ENCODE data around the gene ADPRS.

ADPRS gene

DNA sequence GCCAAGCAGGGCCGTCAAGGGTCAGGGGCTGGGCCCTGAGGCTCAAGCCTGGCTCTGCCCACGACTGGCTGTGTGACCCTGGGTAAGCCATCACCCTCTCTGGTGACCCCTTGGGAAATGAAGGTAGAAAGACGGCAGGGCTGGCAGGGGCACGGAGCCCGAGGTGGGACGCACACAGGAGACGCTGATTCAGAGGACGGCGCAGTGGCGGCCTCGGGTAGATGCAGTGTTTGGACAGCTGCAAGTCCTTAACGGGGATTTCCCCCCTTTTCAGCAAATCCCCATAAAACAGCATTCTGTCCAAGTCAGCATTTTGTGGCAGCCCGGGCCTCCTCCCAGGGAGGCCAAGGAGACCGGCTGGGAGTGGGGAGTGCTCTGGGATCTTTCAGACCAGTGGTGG, 19.6 kb downstream of the ADPRS start:
- no peak for DNase-seq (ENCODE audit: low spot score)

DNA sequence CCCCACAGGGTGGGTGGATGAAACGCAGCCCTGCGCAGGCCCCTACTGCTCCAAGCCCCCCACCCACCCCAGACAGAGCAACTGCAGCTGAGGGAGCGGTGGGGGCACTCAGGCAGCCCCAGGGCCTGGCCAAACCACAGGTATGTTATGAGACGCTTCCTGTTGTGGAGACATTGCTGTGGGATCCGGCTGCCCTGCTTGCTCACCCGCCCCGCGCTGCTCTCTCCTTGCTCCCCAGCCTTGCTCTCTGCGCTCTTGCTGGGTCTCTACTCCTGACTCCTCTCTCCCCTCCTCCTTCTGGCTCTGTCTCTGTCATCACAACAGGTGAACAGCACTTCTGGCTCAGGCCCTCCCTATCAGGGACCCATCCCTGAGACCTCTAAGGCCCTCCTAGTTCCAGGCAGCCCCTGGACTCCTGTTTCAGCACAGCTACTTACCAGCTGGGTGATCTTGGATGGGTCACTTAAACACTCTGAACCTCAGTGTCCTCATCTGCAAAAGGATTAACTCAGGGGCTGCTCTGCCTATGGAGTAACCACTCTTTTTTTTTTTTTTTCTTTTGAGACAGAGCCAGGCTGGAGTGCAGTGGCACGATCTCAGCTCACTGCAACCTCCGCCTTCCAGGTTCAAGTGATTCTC, 20.5 kb downstream of the ADPRS start:
- no peak for DNase-seq (ENCODE audit: low spot score)

DNA sequence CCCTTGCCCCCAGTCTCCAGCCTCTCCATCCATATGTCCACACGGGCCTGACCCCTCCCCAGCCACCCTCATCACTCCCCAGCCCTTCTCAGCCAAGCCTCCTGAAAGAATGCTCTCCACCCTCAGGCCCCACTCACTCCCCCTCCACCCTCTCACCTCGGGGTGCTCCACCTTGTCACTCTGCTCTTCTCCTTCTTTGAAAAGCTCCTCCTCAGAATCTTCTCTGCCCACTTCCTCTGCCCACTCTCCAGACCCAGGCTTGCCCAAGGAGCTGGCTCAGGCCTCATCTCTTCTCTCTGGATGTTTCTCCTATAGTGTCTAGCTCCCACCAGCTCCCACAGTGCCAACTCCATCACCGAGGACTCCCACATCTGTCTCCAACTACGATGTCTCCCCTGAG, 22.5 kb downstream of the ADPRS start:
- DNase-seq (ENCODE audit: low spot score), result no peak

DNA sequence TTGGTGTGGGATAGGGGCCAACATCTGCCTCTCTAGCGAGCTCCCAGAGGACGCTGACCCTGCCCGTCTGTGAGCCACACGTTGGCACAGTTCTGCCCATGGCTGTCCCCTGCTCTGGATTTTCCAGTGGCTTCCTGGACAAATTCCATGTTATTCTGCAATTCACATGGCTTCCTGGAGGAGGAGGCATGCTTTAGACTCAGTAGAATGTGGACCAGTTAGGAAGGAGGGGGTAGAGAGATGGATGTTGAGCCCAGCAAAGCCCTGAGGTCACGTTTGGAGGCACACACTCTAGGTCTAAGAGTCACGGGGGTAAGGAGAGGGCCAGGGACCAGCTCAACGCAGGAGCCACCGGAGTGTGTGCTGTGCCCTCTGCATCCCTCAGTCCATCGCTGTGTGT, 24.1 kb downstream of the ADPRS start:
- DNase-seq (ENCODE audit: low spot score), result no peak

DNA sequence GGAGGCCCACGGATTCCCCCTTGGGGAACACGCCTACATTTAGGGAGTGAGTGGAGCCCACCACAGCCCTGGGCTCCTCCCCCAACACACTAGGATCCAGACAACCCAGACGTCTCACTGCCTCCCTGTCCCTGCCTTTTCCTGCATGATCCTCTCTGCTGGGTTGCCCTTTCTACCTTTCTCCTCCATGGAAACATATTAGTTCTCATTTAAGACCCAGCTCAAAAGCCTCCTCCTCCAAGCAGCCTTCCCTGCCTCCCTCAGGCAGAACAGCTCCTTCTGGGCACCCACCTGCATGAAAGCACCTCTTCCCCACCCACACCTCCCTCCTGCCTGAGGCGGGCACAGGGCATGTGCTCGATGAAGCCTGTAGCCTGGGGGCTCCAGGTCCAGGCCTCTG, 25.7 kb downstream of the ADPRS start:
- DNase-seq (ENCODE audit: low spot score), result no peak

DNA sequence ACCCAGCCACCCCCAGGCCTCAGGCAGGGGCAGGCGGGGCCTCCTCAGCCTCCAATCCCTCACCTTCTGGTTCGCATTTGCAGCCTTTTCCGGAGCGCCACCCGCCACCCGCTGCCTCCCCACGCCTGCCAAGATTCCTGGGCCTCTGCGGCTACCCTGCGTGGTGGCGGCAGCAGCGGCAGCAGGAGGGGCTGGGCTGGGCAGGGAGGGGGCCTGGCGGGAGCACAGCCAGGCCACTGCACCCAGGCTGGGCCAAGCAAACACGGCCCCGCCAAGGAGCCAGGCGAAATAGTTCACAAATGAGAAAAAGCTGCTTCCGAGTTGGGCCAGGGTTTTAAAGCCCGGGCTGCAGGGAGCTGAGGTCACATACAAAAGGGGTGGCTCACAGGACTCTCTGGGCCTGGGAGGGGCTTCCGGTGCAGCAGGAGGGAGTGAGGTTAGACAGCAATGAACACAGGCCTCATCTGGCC, 26.5 kb downstream of the ADPRS start:
- no peak for DNase-seq (ENCODE audit: low spot score)

DNA sequence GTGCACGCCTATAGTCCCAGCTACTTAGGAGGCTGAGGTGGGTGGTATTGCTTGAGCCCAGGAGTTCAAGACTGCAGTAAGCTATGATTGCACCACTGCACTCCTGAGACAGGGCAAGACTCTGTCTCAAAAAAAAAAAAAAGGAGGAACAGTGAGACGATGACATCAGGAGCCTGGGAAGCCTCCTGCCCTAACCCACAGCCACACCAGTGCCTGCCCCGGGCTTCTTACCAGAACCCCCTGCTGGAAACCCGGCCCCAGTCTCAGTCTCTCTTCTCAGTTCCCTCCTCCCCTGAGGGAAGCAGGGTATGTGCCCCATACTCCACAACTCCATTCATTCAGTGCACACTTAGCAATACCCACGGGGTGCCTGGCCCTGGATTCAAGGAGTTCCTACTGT, 27.2 kb downstream of the ADPRS start:
- no peak for DNase-seq (ENCODE audit: low spot score)

DNA sequence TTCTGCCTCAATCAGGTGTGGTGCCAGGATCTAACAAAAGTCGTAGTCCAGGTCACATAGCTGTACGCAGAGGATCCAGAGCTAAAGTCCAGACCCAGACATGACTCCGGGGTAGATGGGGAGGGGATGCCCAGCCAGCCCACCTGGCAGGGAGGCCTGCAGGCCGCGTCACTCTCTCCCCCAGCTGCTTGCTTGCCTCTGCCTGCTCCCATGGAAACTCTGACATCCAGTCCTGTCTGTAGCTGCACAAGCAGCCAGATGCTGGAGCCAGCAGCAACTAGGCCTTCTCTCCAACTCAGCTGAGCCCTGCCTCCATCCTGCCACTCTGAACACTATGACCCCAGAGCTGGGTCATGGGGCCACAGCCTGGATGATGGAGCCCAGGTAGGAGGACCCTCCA, 28.2 kb downstream of the ADPRS start:
- no peak for DNase-seq (ENCODE audit: low spot score)

DNA sequence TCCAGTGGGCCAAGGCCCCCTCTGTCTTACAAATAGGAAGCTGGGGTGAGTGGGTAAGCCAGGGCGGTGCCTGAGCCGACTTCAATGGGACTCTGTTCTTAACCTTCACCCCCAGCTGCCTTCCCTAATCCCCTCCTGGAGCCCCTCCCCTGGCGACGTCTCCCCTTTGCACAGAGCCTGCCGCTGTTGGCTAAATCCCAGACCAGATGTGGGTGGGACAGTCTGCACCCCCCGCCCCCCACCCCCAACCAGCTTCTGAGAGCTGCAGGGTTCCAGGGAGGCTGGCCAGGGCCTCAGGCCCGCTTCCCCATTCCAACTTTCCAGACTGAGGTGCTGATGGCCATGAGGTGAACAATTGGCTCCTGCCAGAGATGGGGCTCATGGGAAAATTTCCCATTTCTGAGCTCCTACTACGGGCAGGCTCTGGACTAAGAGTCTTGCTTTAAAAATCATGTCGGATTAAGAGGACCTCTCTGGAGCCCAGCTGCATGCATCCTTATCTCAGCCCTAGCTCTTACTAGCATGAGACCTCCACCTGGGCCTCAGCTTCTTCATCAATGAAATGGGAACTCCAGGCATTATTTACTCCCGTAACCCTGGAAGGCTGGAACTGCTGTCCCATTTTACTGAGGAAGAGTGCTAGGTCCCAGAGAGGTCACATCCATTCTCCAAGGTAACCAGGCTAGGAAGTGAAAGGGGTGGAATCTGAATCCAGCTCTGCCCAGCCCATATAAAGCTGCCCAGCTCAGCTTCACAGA, 29.9 kb downstream of the ADPRS start:
- DNase-seq (ENCODE audit: low spot score), result no peak

DNA sequence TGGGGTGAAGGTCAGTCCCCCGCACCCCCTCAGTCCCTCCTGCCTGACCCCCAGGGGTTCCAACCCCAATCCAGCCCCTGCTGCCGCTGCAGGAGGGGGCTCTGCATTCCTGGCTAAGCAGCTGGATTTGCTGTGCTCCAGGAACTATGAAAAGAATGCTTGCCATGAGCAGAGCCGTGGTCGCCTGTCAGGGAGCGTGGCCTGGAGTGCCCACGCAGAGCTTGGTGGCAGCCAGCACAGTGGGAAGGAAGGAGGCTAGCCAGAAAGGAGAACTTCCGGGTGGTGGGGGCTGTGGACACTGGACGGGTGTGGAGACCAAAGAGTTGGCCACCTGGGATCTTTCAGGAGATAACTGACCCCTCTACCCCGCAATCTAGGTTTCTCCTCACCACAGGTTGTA, 30.8 kb downstream of the ADPRS start:
- DNase-seq (ENCODE audit: low spot score), result no peak

DNA sequence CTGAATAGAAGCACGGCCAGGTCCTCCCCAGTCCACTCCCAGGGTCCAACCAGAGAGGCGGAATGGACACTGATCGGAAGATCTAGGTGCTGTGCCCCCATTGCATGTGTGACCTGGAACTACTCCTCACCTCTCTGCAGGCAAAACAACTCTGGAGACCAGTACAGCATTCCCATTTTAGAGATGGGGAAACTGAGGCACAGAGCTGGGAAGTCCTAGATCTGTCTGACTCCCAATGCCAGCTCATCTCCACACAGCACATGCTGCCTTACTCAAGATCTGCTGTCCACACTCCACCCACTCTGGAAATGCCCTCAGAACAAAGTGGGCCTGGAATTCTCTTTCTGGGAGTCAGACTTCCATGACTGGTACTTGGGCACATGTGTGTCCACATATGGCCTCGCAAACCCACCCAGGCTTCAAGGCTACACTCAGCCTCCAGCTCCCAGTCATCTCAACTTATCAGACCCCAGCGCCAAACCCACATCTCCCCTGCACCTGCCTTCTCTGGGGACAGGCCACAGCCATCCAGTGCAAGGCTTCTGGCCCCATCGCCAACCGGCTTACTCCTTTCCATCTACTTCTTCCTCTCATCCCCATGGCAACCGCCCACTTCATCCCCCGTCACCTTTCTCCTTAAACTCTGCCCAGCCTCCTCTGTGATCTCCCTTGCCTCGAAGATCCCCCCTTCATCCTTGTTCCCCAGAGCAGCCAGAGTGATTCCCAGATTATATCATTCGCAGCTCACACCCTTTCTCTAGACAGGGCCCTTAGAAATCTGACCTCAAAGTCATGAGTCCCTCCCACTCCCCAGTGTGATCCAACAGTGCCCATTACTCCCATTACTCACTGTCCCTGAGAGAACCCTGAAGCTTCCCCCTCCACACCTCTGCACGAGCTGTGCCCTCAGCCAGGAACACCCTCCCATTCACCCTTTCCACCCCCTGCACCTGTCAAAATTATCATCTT, 33.7 kb downstream of the ADPRS start:
- no peak for DNase-seq (ENCODE audit: low spot score)

DNA sequence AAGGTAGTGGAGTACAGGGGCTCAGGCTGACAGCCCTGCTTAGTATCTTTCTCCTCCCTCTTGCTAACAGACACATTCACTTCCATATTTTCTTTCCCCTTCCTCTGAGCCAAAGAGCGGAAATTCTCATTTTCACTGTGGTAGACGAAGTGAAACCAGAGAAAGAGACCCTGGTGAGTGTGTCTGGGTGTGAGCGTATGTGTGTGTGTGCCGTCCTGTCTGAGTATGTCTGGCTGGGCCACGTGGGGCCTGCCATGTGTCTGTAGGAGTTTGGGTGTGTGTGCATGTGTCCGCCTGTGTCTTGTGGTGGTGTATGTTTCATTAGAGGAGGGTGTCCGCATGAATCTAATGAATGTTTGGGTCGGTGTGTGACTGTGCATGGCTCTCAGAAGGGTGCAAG, 34.7 kb downstream of the ADPRS start:
- no peak for DNase-seq (ENCODE audit: low spot score)

DNA sequence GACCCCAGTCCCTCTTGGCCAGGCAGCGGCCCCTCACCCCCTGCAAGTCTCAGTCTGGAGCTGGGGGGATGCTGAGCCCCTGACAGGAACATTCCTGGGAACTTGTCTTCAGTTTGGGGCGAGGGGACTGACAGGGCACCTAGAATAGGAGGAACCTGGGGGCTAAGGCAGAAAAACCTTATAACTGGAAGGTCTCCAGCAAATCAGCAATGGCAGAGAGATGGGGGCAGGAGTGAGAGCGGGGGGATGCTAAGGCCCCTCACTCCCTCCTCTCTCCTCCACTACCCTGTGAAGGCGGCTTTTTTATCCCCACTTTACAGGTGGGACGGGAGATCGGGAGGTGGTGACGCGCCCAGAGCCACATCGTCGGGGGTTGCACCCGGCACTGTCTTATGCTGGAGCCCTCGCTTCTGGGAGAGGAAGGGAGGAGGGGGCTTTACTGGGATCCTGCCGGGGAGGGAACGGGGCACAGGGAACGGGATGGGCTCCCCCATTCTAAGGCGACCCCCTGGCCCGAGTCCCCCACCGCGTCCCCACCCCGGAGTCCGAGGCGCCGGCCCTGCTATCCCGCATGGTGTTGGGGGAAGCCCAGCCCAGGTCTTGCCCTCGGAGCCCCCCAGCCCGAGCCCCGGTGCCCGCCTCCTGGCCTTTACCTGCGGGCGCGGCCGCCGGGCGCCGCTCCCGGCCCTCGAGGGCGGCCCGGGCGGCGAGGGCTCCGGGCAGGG, 35.9 kb downstream of the ADPRS start:
- DNase-seq (ENCODE audit: low spot score), result no peak

DNA sequence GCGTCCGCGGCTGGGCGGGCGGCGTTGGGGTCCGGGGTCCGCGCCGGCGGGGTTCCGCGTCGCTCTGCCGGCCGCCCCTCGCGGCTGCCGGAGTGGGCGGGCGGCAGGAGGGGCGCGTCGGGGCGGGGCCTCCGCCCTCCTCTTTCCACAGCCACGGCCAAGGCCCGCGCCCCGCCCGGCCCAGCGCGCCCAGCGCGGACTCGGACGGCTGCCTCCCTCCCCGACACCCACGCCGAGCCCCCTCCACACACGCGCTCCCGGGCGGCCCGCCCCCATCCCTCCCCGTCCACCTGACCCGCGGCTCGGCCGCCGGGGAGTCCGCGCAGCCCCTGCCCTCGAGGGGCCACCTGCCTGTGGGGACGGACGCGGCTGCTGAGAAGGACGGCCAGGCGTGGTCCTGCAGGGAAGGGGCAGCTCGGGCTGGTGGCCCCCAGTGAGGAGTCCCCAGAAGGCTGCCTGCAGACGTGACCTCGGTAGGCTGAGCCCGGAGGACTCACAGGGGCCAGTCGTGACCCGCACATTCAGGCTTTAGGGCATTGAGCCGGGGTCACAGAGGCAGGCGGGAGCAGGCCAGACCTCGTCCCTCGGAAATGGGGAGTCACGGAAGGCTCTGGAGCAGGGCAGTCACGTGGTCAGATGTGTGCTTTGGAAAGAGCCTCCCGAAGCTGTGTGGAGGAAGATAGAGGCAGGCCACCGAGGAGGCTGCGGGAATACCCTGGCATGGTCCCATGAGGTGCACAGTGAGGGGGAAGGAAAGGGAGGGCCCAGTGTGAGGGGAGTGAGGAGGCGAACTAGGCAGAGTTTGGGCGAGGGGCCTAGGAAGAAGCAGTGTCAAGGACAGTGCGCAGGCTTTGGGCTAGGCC, 36.7 kb downstream of the ADPRS start, which contains the start of gene COL8A2:
TSS of gene COL8A2 (minus strand) at position 94 of the 863 bp plus-strand sequence. CDS start 24,980 bp downstream, outside the sequence.
- DNase-seq (ENCODE audit: low spot score), result no peak

DNA sequence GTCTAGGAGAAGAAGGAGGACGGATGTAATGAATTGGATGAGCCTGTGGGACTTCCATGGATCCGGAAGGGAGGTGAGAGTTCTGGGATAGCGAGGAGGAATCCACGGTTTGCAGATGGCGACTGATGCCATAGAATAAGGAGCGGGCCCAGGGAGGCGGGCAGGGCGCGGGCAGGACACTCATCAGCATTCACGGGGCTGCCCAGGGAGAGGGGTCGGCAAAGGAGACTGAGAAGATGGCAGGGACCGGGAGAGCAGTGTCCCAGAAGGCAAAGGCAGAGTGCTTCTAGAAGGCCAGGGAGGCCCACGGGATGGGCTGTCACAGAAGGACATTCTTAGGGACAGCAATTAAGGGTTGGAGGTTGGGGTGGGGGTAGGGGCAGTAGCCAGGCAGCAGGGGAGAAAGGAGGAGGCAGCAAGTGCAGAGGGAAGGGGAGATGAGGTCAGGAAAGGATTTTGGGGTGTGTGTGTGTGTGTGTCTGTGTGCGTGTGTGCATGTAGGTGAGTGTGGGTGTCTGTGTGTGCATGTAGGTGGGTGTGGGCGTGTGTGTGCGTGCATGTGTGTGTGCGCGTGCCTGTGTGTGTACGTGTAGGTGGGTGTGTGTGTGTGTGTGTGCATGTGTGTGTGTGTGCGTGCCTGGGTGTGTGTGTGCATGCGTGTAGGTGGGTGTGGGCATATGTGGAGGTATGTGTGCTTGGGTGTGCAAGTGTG, 37.5 kb downstream of the ADPRS start:
- DNase-seq (ENCODE audit: low spot score), result no peak

DNA sequence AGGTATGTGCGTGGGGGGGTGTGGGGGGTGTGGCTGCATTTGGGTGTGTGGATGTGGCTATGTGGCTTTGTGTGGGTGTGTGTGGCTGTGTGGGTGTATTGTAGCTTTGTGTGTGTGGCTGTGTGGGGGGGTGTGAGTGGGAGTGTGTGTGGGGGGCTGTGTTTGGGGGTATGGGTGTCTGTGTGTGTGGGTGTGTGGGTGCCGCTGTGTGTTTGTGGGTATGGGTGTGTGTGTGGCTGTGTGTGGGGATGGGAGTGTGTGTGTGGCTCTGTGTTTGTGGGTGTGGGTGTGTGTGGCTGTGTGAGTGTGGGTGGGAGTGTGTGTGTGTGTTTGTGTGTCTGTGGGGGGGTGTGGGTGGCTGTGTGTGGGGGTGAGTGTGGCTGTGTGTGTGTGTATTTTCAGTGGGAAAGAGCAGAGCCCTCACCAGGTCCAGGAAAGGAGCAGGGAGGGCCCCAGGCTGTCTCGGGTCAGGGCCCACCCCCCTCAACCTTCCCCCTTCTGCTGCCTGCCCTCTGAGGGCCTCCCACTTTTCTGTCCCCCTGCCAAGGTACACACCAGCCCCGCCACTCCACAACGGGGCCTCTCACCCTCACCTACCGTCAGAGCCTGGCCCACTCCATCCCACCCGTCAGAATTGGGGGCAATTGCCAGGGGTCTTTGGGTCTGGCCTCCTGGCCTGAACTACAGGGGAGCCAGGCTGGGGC, 38.3 kb downstream of the ADPRS start:
- no peak for DNase-seq (ENCODE audit: low spot score)

DNA sequence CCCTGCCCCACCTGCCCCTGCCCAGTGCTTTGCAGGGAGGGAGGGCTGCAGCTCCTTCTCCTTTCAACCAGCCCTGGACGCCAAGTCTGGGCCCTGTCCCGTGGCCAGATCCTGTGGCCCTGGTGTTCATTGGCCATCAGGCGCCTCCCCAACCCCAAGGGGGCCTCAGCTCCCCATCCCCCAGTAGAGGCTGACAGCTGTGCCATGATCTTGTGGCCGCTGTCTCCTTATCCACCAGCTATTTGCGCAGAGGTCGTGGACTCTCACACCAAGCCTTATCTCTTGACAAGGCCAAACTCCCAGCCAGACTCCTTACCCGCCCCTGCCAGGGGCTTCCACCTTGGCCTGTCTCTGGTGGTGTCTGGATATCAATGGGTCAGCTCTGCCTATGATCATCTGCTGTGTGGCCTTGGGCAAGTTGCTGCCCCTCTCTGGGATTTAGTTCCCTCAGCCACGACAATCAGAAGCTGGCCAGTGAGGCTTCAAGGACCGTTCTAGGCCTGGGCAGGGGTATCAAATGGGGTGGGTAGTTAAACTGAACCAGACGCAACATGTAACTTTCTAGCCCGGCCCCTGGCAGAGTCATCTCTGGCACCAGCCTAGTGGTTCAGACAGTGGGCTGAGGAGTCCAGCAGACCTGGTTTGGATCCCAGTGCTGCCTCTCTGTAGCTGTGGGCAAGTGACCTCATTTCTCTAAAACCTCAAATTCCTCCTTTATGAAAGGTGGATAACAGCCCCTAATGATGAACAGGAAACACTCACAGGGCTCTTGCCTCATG, 39.6 kb downstream of the ADPRS start:
- no peak for DNase-seq (ENCODE audit: low spot score)

DNA sequence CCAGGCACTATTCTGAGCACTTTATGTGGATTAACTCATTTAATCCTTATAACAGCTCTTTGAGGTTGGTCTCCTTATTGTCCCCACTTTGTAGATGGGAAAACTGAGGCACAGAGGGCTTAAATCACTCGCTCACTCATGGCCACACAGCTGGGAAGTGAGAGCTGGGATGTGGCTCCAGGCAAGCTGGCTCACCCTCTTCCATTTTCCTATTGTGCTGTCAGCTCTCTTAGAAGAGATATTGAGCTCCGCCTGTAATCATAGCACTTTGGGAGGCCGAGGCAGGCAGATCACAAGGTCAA, 40.2 kb downstream of the ADPRS start:
- DNase-seq (ENCODE audit: low spot score), result no peak

DNA sequence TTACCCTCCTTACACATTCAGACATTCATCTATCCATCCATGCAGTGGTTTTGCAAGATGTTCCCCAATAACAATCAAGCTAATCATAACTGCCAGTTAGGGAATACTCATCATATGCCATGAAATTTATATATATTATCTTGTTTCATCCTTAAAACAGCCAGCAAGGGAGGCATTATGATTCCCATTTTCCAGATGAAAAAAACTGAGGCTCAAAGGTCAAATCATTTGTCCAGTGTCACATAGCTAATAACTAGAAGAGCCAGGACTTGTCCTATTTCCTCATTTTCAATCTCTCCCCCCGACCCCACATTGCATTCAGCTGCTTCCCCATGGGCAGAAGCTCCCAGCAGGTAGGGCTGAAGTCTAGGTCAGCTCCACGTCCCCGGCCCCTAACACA, 43.3 kb downstream of the ADPRS start:
- no peak for DNase-seq (ENCODE audit: low spot score)

Data from hematopoietic multipotent progenitor cell treated with erythropoietin and hydrocortisone succinate and interleukin-3 and kit ligand, for 17 days (in vitro differentiated cells).